ENCODE results near the gene FHIP1B.
"Not testable (repeated sequence)": the region's sequence is repeated elsewhere in the genome, so short reads cannot be mapped to it uniquely, and the experiment has no call there.

The FHIP1B gene

GRCh38 chr11:6234387-6235107, at the start of gene FHIP1B:
TSS of gene FHIP1B (minus strand) at chr11:6234636. CDS start at chr11:6224516, 10,120 bp downstream.
- peak within 1 kb of the TSS; percentile 71 for H3K27ac ChIP-seq
- TF ChIP-seq, protein P1, sequence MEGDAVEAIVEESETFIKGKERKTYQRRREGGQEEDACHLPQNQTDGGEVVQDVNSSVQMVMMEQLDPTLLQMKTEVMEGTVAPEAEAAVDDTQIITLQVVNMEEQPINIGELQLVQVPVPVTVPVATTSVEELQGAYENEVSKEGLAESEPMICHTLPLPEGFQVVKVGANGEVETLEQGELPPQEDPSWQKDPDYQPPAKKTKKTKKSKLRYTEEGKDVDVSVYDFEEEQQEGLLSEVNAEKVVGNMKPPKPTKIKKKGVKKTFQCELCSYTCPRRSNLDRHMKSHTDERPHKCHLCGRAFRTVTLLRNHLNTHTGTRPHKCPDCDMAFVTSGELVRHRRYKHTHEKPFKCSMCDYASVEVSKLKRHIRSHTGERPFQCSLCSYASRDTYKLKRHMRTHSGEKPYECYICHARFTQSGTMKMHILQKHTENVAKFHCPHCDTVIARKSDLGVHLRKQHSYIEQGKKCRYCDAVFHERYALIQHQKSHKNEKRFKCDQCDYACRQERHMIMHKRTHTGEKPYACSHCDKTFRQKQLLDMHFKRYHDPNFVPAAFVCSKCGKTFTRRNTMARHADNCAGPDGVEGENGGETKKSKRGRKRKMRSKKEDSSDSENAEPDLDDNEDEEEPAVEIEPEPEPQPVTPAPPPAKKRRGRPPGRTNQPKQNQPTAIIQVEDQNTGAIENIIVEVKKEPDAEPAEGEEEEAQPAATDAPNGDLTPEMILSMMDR (conservative IDR thresholded peaks at IDR 0.05) = no peak

- TF ChIP-seq, protein P1 (conservative IDR thresholded peaks at IDR 0.05) = no peak
Measured at GRCh38 chr11:6283453-6284023, 49.1 kb upstream of the FHIP1B start.

DNA sequence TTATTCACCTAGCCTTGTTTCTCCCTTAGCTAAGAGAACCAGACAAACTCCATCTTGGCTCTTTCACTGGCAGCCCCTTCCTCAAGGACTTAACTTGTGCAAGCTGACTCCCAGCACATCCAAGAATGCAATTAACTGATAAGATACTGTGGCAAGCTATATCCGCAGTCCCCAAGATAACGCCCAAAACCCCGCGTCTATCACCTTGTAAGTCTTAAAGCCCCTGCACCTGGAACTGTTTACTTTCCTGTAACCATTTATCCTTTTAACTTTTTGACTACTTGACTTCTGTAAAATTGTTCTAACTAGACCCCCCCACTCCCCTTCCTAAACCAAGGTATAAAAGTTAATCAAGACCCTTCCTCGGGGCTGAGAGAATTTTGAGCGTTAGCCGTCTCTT, 46.4 kb upstream of the FHIP1B start:
- not testable (repeated sequence) for H3K27ac ChIP-seq

More at GRCh38 chr11:6283453-6284023, 49.1 kb upstream of the FHIP1B start:
- H3K27ac ChIP-seq = no peak overlapping the region

GRCh38 chr11:6273188-6273587, 38.8 kb upstream of the FHIP1B start:
- TF ChIP-seq, protein P1 (conservative IDR thresholded peaks at IDR 0.05) = no peak

DNA sequence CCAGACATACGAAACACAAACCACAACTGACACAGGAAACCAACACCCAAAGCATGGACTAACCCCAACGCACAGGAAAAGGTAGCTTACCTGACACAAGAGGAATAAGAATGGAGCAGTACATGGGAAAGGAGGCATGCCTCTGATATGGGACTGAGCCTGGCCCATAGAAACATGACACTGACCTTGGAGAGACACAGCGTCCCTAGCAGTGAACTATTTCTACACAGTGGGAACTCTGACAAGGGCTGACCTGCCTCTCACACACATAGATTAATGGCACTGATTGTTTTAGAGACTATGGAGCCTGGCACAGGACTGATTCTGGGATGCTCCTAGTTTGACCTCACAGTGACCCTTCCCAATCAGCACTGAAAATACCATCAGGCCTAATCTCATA, 37.2 kb upstream of the FHIP1B start:
- H3K27ac ChIP-seq = no peak overlapping the region
- TF ChIP-seq, protein P1 (conservative IDR thresholded peaks at IDR 0.05) = no peak

More at GRCh38 chr11:6273188-6273587, 38.8 kb upstream of the FHIP1B start:
- no peak overlapping the region for H3K27ac ChIP-seq

DNA sequence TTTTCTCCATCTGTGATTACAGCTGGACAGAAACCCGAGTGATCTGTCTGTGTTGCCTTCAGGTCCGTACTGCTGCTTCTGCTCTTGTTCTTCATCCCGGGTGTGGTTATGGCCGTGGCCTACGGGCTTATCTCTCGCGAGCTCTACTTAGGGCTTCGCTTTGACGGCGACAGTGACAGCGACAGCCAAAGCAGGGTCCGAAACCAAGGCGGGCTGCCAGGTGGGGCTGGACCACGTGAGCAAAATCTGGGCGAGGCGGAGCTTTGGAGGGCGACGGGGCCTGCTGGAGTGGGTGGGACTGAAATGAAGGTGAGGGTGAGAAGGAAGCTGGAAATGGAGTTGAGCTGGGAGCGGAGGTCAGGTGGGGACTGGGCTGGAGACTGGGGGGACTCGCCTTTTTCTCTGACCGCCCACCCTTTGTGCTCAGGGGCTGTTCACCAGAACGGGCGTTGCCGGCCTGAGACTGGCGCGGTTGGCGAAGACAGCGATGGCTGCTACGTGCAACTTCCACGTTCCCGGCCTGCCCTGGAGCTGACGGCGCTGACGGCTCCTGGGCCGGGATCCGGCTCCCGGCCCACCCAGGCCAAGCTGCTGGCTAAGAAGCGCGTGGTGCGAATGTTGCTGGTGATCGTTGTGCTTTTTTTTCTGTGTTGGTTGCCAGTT, 36.3 kb upstream of the FHIP1B start:
- TF ChIP-seq, protein P1 (conservative IDR thresholded peaks at IDR 0.05) = no peak
- H3K27ac ChIP-seq = no peak overlapping the region

DNA sequence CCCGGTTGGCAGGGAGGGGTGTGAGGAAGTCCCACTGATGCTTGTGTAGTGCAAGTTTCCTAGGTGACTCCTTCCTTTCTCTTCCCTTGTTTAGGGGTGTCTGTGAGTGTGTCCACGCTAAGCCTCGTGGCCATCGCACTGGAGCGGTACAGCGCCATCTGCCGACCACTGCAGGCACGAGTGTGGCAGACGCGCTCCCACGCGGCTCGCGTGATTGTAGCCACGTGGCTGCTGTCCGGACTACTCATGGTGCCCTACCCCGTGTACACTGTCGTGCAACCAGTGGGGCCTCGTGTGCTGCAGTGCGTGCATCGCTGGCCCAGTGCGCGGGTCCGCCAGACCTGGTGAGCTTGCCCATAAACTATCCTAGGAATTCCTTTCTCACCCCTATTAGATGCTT, 35.6 kb upstream of the FHIP1B start:
- TF ChIP-seq, protein P1 (conservative IDR thresholded peaks at IDR 0.05) = no peak
- H3K27ac ChIP-seq = no peak overlapping the region

All from VCaP (cell line).